Stimulated activated memory B cell treated with anti-CD40 and anti-IgM and Interleukin-4, amounts not matched to agents 10 μg/mL and 1 μg/mL and 100 μg/mL, for 72 hours (primary cell): ENCODE measurements around the gene QRFP.

Experiments
- ATAC-seq: fragments of 150-1000 bp; cut with Tn5 transposase; 2 replicates; pipeline ENCODE4 v1.10.0; 2021
- H3K27ac Mint-ChIP-seq: one replicate; pipeline ENCODE4 v1.8.0; 2022; ENCODE audit warnings: mild to moderate bottlenecking, mixed read lengths
- H3K27me3 Mint-ChIP-seq: one replicate; pipeline ENCODE4 v1.8.0; 2022; ENCODE audit warnings: mixed read lengths
- H3K36me3 Mint-ChIP-seq: one replicate; pipeline ENCODE4 v1.8.0; 2022; ENCODE audit warnings: mixed read lengths
- H3K4me1 Mint-ChIP-seq: one replicate; pipeline ENCODE4 v1.8.0; 2022; ENCODE audit warnings: mixed read lengths
- H3K4me3 Mint-ChIP-seq: one replicate; pipeline ENCODE4 v1.8.0; 2022; ENCODE audit warnings: mild to moderate bottlenecking, moderate library complexity, mixed read lengths
- H3K9me3 Mint-ChIP-seq: one replicate; pipeline ENCODE4 v1.8.0; 2022; ENCODE audit warnings: mixed read lengths

QRFP gene

GRCh38 chr9:130882696-130883225, 13.9 kb downstream of the QRFP start:
- peaks cover 80% of the 10 kb centered on the region for H3K36me3 Mint-ChIP-seq
- H3K27me3 Mint-ChIP-seq = no peaks in the 10 kb centered on the region
- H3K4me3 Mint-ChIP-seq = no peak overlapping the region
- H3K9me3 Mint-ChIP-seq = no peaks in the 10 kb centered on the region
- H3K27ac Mint-ChIP-seq = no peak overlapping the region
- no peaks in the 10 kb centered on the region for H3K4me1 Mint-ChIP-seq
- ATAC-seq = no peak

DNA sequence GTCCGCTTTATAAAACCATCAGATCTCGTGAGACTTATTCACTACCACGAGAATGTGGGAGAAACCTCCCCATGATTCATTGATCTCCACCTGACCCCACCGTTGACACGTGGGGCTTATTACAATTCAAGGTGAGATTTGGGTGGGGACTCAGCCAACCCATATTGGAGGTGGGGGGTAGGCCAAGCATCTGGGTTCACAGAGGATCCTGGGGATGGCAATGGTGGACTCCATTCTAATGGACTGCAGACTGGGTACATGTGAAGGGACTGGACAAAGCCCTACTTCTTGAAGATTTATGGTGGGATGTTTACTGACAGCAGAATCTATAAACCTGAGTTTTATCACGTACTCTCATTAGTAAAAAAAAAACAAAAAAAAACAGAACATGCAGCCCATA, 15.1 kb downstream of the QRFP start:
- Mint-ChIP-seq H3K4me3 (no peak overlapping the region), H3K9me3 (no peaks in the 10 kb centered on the region), H3K27me3 (no peaks in the 10 kb centered on the region), H3K36me3 (peaks cover 68% of the 10 kb centered on the region), H3K27ac (no peak overlapping the region), H3K4me1 (no peaks in the 10 kb centered on the region)
- no peak for ATAC-seq

DNA sequence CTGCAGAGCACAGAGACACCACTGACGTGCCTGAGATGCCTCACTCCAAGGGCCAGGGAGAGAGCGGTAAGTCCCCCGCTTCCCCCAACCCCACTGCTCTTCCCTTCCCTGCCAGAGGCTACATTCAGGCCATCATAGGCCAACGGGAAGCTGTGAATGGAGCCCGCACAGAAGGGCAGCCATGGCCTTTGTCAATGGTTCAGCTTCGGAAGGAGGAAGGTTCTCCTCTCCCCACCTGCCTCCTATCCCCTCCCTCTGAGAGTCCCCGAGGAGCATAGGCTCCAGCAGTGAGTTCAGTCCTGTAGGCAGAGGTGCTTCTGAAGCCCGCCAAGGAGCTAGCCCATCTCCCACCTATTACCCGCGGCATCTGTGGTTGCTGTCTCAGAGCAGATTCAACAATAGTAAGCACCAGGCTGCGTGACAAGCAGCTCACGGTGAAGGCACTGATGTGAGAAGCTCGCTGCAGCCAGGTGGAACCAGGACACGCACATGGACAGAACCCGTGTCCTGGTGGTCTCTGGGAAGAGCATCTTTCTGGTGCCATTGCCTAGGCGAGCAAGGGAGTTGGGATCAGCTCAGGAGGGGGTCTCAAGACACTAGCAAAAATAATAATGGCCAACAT, 15.9 kb downstream of the QRFP start:
- peaks cover 64% of the 10 kb centered on the region for H3K36me3 Mint-ChIP-seq
- no peak overlapping the region for H3K27ac Mint-ChIP-seq
- no peaks in the 10 kb centered on the region for H3K27me3 Mint-ChIP-seq
- no peak for ATAC-seq
- no peak overlapping the region for H3K4me3 Mint-ChIP-seq
- H3K4me1 Mint-ChIP-seq = no peaks in the 10 kb centered on the region
- H3K9me3 Mint-ChIP-seq = no peaks in the 10 kb centered on the region

GRCh38 chr9:130879863-130880411, 16.7 kb downstream of the QRFP start:
- no peaks in the 10 kb centered on the region for H3K9me3 Mint-ChIP-seq
- H3K4me3 Mint-ChIP-seq = no peak overlapping the region
- H3K27me3 Mint-ChIP-seq = no peaks in the 10 kb centered on the region
- no peak overlapping the region for H3K27ac Mint-ChIP-seq
- no peaks in the 10 kb centered on the region for H3K4me1 Mint-ChIP-seq
- no peak for ATAC-seq
- peaks cover 65% of the 10 kb centered on the region for H3K36me3 Mint-ChIP-seq

DNA sequence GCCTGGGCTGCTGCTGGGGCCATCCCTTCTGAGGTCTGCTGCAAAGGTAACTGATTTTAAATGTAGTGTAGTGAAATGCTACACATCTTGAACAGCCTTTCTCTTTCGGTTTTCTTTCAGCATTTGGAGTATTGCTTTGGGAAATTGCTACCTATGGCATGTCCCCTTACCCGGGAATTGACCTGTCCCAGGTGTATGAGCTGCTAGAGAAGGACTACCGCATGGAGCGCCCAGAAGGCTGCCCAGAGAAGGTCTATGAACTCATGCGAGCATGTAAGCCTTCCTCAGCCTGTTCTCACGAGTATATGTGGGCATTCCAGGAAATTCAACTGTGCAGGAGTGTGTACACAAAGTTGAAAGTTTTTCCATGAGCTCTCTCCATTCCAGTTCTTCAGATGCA, 18.3 kb downstream of the QRFP start:
- H3K36me3 Mint-ChIP-seq = peaks cover 65% of the 10 kb centered on the region
- no peaks in the 10 kb centered on the region for H3K4me1 Mint-ChIP-seq
- H3K9me3 Mint-ChIP-seq = no peaks in the 10 kb centered on the region
- H3K4me3 Mint-ChIP-seq = no peak overlapping the region
- no peak for ATAC-seq
- no peak overlapping the region for H3K27ac Mint-ChIP-seq
- H3K27me3 Mint-ChIP-seq = no peaks in the 10 kb centered on the region

DNA sequence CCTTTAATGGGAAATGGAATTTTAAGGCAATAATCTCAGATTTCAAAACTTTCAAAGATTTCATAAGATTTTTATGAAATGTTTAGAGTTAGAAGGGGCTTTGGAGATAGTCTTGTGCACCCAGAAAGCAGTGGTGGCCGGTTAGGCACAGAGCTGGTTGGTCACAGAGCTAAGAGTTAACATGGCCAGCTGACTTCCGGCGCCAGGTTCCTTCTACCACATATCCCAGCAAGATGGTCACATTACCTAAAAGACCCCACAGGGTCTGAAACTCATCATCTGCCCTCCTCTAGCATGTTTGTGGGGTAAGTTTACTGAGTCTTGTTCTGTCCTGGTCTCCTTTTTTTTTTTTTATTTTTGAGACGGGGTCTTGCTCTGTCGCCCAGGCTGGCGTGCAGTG, 19.3 kb downstream of the QRFP start:
- H3K4me3 Mint-ChIP-seq = no peak overlapping the region
- H3K9me3 Mint-ChIP-seq = no peaks in the 10 kb centered on the region
- ATAC-seq = no peak
- no peaks in the 10 kb centered on the region for H3K27me3 Mint-ChIP-seq
- peaks cover 73% of the 10 kb centered on the region for H3K36me3 Mint-ChIP-seq
- no peak overlapping the region for H3K27ac Mint-ChIP-seq
- peaks cover under 1% of the 10 kb centered on the region for H3K4me1 Mint-ChIP-seq

DNA sequence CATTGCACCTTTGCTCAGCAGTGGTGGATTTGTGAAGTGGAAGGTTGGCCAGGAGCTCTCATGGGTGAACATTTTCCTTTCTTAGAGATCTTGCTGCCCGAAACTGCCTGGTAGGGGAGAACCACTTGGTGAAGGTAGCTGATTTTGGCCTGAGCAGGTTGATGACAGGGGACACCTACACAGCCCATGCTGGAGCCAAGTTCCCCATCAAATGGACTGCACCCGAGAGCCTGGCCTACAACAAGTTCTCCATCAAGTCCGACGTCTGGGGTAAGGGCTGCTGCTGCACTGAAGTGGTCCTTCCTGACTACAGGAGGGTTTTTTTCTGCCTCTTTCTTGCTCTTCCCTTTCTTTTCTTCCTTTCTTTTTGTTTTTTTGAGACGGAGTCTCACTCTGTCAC, 21.8 kb downstream of the QRFP start:
- H3K4me1 Mint-ChIP-seq = peaks cover 25% of the 10 kb centered on the region
- no peak overlapping the region for H3K4me3 Mint-ChIP-seq
- ATAC-seq = no peak
- peaks cover 60% of the 10 kb centered on the region for H3K36me3 Mint-ChIP-seq
- H3K27me3 Mint-ChIP-seq = no peaks in the 10 kb centered on the region
- H3K9me3 Mint-ChIP-seq = no peaks in the 10 kb centered on the region
- H3K27ac Mint-ChIP-seq = no peak overlapping the region

GRCh38 chr9:130873966-130874365, 22.6 kb downstream of the QRFP start:
- ATAC-seq = no peak
- Mint-ChIP-seq H3K4me3 (no peak overlapping the region), H3K27ac (no peak overlapping the region), H3K36me3 (peaks cover 52% of the 10 kb centered on the region), H3K9me3 (no peaks in the 10 kb centered on the region), H3K27me3 (no peaks in the 10 kb centered on the region), H3K4me1 (peaks cover 26% of the 10 kb centered on the region)

DNA sequence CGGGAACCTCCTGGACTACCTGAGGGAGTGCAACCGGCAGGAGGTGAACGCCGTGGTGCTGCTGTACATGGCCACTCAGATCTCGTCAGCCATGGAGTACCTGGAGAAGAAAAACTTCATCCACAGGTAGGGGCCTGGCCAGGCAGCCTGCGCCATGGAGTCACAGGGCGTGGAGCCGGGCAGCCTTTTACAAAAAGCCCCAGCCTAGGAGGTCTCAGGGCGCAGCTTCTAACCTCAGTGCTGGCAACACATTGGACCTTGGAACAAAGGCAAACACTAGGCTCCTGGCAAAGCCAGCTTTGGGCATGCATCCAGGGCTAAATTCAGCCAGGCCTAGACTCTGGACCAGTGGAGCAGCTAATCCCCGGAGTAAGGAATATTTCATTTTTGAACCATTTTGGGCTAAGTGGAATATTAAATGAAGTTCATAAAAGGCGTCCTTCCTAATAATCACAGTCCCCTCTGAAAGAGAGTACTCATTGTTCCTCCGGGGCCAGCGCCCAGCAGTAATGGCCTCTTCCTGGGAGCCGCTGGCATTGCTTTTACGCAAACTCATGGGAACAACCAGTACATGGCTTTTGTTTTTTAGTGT, 23.6 kb downstream of the QRFP start:
- H3K9me3 Mint-ChIP-seq = no peaks in the 10 kb centered on the region
- no peak overlapping the region for H3K4me3 Mint-ChIP-seq
- ATAC-seq = no peak
- peaks cover 44% of the 10 kb centered on the region for H3K36me3 Mint-ChIP-seq
- H3K4me1 Mint-ChIP-seq = peaks cover 26% of the 10 kb centered on the region
- H3K27ac Mint-ChIP-seq = no peak overlapping the region
- no peaks in the 10 kb centered on the region for H3K27me3 Mint-ChIP-seq

DNA sequence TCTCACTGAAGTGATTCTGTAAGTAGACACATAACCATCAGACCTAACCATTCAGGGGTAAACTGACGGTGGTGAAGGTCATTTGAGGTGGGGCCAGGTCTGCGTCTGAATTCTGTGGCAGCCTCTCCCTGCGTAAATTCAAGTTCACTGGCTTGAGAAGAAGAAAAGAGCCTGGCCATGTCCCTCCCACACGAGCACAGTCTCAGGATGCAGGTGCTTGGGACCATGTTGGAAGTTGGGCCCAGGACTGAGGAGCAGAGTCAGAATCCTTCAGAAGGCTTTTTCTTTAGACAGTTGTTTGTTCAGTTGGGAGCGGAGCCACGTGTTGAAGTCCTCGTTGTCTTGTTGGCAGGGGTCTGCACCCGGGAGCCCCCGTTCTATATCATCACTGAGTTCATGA, 24.1 kb downstream of the QRFP start:
- Mint-ChIP-seq H3K9me3 (no peaks in the 10 kb centered on the region), H3K27ac (no peak overlapping the region), H3K27me3 (no peaks in the 10 kb centered on the region), H3K36me3 (peaks cover 43% of the 10 kb centered on the region), H3K4me3 (no peak overlapping the region), H3K4me1 (peaks cover 26% of the 10 kb centered on the region)
- ATAC-seq = no peak

- Mint-ChIP-seq H3K27me3 (no peaks in the 10 kb centered on the region), H3K9me3 (no peaks in the 10 kb centered on the region), H3K4me1 (peaks cover 26% of the 10 kb centered on the region), H3K4me3 (no peak overlapping the region), H3K27ac (peak overlapping the region; percentile 89), H3K36me3 (peaks cover 43% of the 10 kb centered on the region)
- ATAC-seq = no peak
Measured at GRCh38 chr9:130872093-130872492, 24.5 kb downstream of the QRFP start.

- Mint-ChIP-seq H3K36me3 (peaks cover 43% of the 10 kb centered on the region), H3K9me3 (no peaks in the 10 kb centered on the region), H3K4me1 (peaks cover 26% of the 10 kb centered on the region), H3K4me3 (no peak overlapping the region), H3K27ac (peak overlapping the region; percentile 89), H3K27me3 (no peaks in the 10 kb centered on the region)
- ATAC-seq = peak; percentile 72
Measured at GRCh38 chr9:130871395-130872062, 25.1 kb downstream of the QRFP start.

GRCh38 chr9:130870491-130871381, 25.9 kb downstream of the QRFP start:
- Mint-ChIP-seq H3K27ac (peak overlapping the region; percentile 89), H3K4me3 (no peak overlapping the region)
- ATAC-seq = peak; percentile 97

GRCh38 chr9:130869250-130869649, 27.4 kb downstream of the QRFP start:
- H3K27me3 Mint-ChIP-seq = no peaks in the 10 kb centered on the region
- no peak for ATAC-seq

More at GRCh38 chr9:130870491-130871381, 25.9 kb downstream of the QRFP start:
- Mint-ChIP-seq H3K27me3 (no peaks in the 10 kb centered on the region), H3K36me3 (peaks cover 45% of the 10 kb centered on the region), H3K4me1 (peaks cover 32% of the 10 kb centered on the region), H3K9me3 (no peaks in the 10 kb centered on the region)

DNA sequence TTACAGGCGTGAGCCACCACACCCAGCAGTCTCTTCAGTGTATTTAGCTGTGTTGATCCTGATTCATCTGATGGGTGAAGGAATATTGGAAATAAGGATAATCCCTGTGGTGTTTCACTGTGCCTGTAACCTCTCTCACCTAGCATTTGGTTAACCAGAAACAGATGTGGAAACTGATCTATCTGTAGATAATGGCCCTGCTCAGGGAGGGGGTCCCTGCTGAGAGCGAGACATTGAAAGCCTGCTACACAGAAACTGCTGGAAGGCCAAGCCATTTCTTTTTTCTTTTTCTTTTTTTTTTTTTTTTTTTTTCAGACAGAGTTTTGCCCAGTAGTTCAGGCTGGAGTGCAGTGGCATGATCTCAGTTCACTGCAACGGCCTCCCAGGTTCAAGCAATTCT, 28.4 kb downstream of the QRFP start:
- peaks cover 20% of the 10 kb centered on the region for H3K36me3 Mint-ChIP-seq
- no peak for ATAC-seq
- H3K9me3 Mint-ChIP-seq = no peaks in the 10 kb centered on the region
- H3K4me1 Mint-ChIP-seq = peaks cover 32% of the 10 kb centered on the region
- no peak overlapping the region for H3K4me3 Mint-ChIP-seq
- no peaks in the 10 kb centered on the region for H3K27me3 Mint-ChIP-seq
- H3K27ac Mint-ChIP-seq = no peak overlapping the region

More at GRCh38 chr9:130869250-130869649, 27.4 kb downstream of the QRFP start:
- Mint-ChIP-seq H3K27ac (no peak overlapping the region), H3K4me3 (no peak overlapping the region), H3K9me3 (no peaks in the 10 kb centered on the region), H3K36me3 (peaks cover 30% of the 10 kb centered on the region), H3K4me1 (peaks cover 32% of the 10 kb centered on the region)
